Measurements from ENCODE around the gene PPP2R5A.

PPP2R5A gene

DNA sequence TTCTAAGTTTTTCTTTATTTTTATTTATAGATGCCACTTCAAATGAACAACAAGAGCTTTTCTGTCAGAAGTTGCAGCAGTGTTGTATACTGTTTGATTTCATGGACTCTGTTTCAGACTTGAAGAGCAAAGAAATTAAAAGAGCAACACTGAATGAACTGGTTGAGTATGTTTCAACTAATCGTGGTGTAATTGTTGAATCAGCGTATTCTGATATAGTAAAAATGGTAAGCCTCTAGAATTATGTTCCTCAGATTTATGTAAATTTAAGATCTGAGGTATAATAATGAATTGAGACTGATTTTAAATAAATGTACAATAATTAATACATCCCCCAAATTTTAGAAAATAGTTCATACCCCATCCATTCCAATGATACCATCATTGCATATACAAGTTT, 43.9 kb downstream of the PPP2R5A start:
- Histone ChIP-seq H3K9me3 (ENCODE audit: control insufficient read depth, low read length) (no peaks in the 10 kb centered on the region), H3K4me1 (ENCODE audit: control insufficient read depth, insufficient read depth, low read length) (no peaks in the 10 kb centered on the region), H3K27me3 (replicated peaks; ENCODE audit: control insufficient read depth, insufficient read depth, low read length) (no peaks in the 10 kb centered on the region), H3K9ac (ENCODE audit: low read length) (no peak overlapping the region), H3K36me3 (ENCODE audit: control insufficient read depth, insufficient read depth, low read length, severe bottlenecking) (peaks cover 33% of the 10 kb centered on the region), H3K4me3 (ENCODE audit: low read length) (no peak overlapping the region)
- DNase-seq (ENCODE audit: low read depth): no peak

GRCh38 chr1:212341090-212341489, 55.9 kb downstream of the PPP2R5A start:
- no peak overlapping the region for H3K9ac ChIP-seq (ENCODE audit: low read length)
- no peaks in the 10 kb centered on the region for H3K9me3 ChIP-seq (ENCODE audit: control insufficient read depth, low read length)

GRCh38 chr1:212344905-212345304, 59.7 kb downstream of the PPP2R5A start:
- no peaks in the 10 kb centered on the region for H3K27me3 ChIP-seq (replicated peaks; ENCODE audit: control insufficient read depth, insufficient read depth, low read length)
- H3K9ac ChIP-seq (ENCODE audit: low read length): no peak overlapping the region
- no peak for DNase-seq (ENCODE audit: low read depth)
- no peak overlapping the region for H3K4me3 ChIP-seq (ENCODE audit: low read length)
- H3K36me3 ChIP-seq (ENCODE audit: control insufficient read depth, insufficient read depth, low read length, severe bottlenecking): peaks cover 71% of the 10 kb centered on the region
- no peaks in the 10 kb centered on the region for H3K9me3 ChIP-seq (ENCODE audit: control insufficient read depth, low read length)
- peaks cover 13% of the 10 kb centered on the region for H3K4me1 ChIP-seq (ENCODE audit: control insufficient read depth, insufficient read depth, low read length)

More at GRCh38 chr1:212341090-212341489, 55.9 kb downstream of the PPP2R5A start:
- H3K4me3 ChIP-seq (ENCODE audit: low read length): no peak overlapping the region
- H3K4me1 ChIP-seq (ENCODE audit: control insufficient read depth, insufficient read depth, low read length): peaks cover 8% of the 10 kb centered on the region
- H3K27me3 ChIP-seq (replicated peaks; ENCODE audit: control insufficient read depth, insufficient read depth, low read length): no peaks in the 10 kb centered on the region
- DNase-seq (ENCODE audit: low read depth): peak; percentile 27
- H3K36me3 ChIP-seq (ENCODE audit: control insufficient read depth, insufficient read depth, low read length, severe bottlenecking): peaks cover 68% of the 10 kb centered on the region

GRCh38 chr1:212346601-212347000, 61.4 kb downstream of the PPP2R5A start:
- Histone ChIP-seq H3K36me3 (ENCODE audit: control insufficient read depth, insufficient read depth, low read length, severe bottlenecking) (peaks cover 67% of the 10 kb centered on the region), H3K4me3 (ENCODE audit: low read length) (no peak overlapping the region), H3K9ac (ENCODE audit: low read length) (no peak overlapping the region), H3K9me3 (ENCODE audit: control insufficient read depth, low read length) (no peaks in the 10 kb centered on the region), H3K4me1 (ENCODE audit: control insufficient read depth, insufficient read depth, low read length) (peaks cover 5% of the 10 kb centered on the region), H3K27me3 (replicated peaks; ENCODE audit: control insufficient read depth, insufficient read depth, low read length) (no peaks in the 10 kb centered on the region)
- no peak for DNase-seq (ENCODE audit: low read depth)

DNA sequence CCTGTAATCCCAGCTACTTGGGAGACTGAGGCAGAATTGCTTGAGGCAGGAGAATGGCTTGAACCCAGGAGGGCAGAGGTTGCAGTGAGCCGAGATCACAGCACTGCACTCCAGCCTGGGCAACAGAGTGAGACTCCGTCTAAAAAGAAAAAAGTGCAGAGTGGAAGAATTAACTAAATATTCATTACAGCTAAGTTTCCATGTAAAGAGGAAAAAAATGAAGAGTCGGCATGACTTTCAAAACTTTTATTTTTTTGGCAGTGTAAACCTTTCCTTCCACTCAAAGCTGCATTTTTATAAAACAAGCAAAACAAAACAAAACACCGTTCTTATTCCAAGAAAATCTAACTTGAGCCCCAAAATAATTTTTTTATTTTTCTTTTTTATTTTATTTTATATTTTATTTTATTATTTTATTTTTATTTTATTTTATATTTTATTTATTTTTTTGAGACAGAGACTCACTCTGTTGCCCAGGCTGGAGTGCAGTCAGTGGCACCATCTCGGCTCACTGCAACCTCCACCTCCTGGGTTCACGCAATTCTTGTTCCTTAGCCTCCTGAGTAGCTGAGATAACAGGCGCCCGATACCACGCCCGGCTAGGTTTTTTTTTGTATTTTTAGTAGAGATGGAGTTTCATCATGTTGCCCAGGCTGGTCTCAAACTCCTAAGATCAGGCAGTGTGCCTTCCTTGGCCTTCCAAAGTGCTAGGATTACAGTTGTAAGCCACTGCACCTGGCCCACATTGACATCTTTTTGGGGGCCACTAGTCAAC, 66.6 kb downstream of the PPP2R5A start:
- Histone ChIP-seq H3K36me3 (ENCODE audit: control insufficient read depth, insufficient read depth, low read length, severe bottlenecking) (peaks cover 63% of the 10 kb centered on the region), H3K9ac (ENCODE audit: low read length) (no peak overlapping the region), H3K4me3 (ENCODE audit: low read length) (no peak overlapping the region), H3K27me3 (replicated peaks; ENCODE audit: control insufficient read depth, insufficient read depth, low read length) (no peaks in the 10 kb centered on the region), H3K4me1 (ENCODE audit: control insufficient read depth, insufficient read depth, low read length) (peaks cover 11% of the 10 kb centered on the region), H3K9me3 (ENCODE audit: control insufficient read depth, low read length) (no peaks in the 10 kb centered on the region)
- no peak for DNase-seq (ENCODE audit: low read depth)

DNA sequence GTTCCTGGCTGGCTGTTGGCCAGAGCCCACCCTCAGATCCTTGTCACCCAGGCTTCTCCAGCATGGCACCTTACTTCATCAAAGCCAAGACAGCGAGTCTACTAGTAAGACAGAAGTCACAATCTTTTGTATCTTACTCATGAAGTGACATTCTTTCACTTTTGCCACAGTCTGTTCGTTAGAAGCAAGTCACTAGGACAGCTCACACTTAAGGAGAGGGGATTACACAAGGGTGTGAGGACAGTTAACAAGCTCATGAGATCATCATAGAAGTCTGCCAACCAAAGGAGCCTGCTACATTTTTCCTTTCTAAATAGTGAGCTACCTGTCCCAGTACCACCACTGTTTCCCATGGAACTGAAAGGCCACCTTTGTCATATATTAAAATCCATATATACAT, 68.0 kb downstream of the PPP2R5A start:
- Histone ChIP-seq H3K4me1 (ENCODE audit: control insufficient read depth, insufficient read depth, low read length) (peaks cover 9% of the 10 kb centered on the region), H3K9ac (ENCODE audit: low read length) (no peak overlapping the region), H3K36me3 (ENCODE audit: control insufficient read depth, insufficient read depth, low read length, severe bottlenecking) (peaks cover 64% of the 10 kb centered on the region), H3K27me3 (replicated peaks; ENCODE audit: control insufficient read depth, insufficient read depth, low read length) (no peaks in the 10 kb centered on the region), H3K4me3 (ENCODE audit: low read length) (no peak overlapping the region), H3K9me3 (ENCODE audit: control insufficient read depth, low read length) (no peaks in the 10 kb centered on the region)
- no peak for DNase-seq (ENCODE audit: low read depth)

GRCh38 chr1:212354464-212354863, 69.3 kb downstream of the PPP2R5A start:
- Histone ChIP-seq H3K36me3 (ENCODE audit: control insufficient read depth, insufficient read depth, low read length, severe bottlenecking) (peaks cover 65% of the 10 kb centered on the region), H3K4me1 (ENCODE audit: control insufficient read depth, insufficient read depth, low read length) (peaks cover 9% of the 10 kb centered on the region), H3K27me3 (replicated peaks; ENCODE audit: control insufficient read depth, insufficient read depth, low read length) (no peaks in the 10 kb centered on the region), H3K9me3 (ENCODE audit: control insufficient read depth, low read length) (no peaks in the 10 kb centered on the region), H3K4me3 (ENCODE audit: low read length) (no peak overlapping the region), H3K9ac (ENCODE audit: low read length) (no peak overlapping the region)
- DNase-seq (ENCODE audit: low read depth): no peak

GRCh38 chr1:212355230-212355969, 70.2 kb downstream of the PPP2R5A start:
- Histone ChIP-seq H3K9me3 (ENCODE audit: control insufficient read depth, low read length) (no peaks in the 10 kb centered on the region), H3K27me3 (replicated peaks; ENCODE audit: control insufficient read depth, insufficient read depth, low read length) (no peaks in the 10 kb centered on the region), H3K4me3 (ENCODE audit: low read length) (no peak overlapping the region), H3K36me3 (ENCODE audit: control insufficient read depth, insufficient read depth, low read length, severe bottlenecking) (peaks cover 71% of the 10 kb centered on the region), H3K4me1 (ENCODE audit: control insufficient read depth, insufficient read depth, low read length) (peaks cover 9% of the 10 kb centered on the region), H3K9ac (ENCODE audit: low read length) (no peak overlapping the region)
- peak; percentile 38 for DNase-seq (ENCODE audit: low read depth)

GRCh38 chr1:212359794-212360479, 74.7 kb downstream of the PPP2R5A start:
- peaks cover 78% of the 10 kb centered on the region for H3K36me3 ChIP-seq (ENCODE audit: control insufficient read depth, insufficient read depth, low read length, severe bottlenecking)
- H3K9me3 ChIP-seq (ENCODE audit: control insufficient read depth, low read length): no peaks in the 10 kb centered on the region
- no peak overlapping the region for H3K9ac ChIP-seq (ENCODE audit: low read length)
- no peaks in the 10 kb centered on the region for H3K27me3 ChIP-seq (replicated peaks; ENCODE audit: control insufficient read depth, insufficient read depth, low read length)
- no peak for DNase-seq (ENCODE audit: low read depth)
- no peak overlapping the region for H3K4me3 ChIP-seq (ENCODE audit: low read length)
- no peaks in the 10 kb centered on the region for H3K4me1 ChIP-seq (ENCODE audit: control insufficient read depth, insufficient read depth, low read length)

DNA sequence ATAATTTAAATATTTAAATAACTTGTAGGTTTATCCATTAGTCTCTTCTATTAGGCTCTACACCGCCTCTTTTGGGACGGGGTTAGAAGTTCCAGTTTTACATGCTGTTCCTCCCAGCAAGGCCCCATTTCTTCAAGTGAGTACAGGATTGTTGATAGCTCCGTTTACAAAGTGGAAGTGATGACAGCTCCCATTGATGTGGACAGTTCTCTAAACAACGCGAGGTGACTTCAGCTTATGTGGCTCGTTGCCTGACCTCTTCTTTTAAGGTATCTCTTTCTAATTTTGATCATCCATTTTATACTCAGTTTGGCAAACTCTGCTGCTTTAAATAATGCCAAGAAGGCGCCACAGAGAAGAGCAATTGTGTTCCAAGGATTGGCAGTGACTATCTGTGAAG, 79.8 kb downstream of the PPP2R5A start:
- H3K4me3 ChIP-seq (ENCODE audit: low read length): no peak overlapping the region
- H3K4me1 ChIP-seq (ENCODE audit: control insufficient read depth, insufficient read depth, low read length): peaks cover 12% of the 10 kb centered on the region
- H3K36me3 ChIP-seq (ENCODE audit: control insufficient read depth, insufficient read depth, low read length, severe bottlenecking): peaks cover 50% of the 10 kb centered on the region
- no peaks in the 10 kb centered on the region for H3K27me3 ChIP-seq (replicated peaks; ENCODE audit: control insufficient read depth, insufficient read depth, low read length)
- H3K9me3 ChIP-seq (ENCODE audit: control insufficient read depth, low read length): no peaks in the 10 kb centered on the region
- DNase-seq (ENCODE audit: low read depth): no peak
- H3K9ac ChIP-seq (ENCODE audit: low read length): no peak overlapping the region

DNA sequence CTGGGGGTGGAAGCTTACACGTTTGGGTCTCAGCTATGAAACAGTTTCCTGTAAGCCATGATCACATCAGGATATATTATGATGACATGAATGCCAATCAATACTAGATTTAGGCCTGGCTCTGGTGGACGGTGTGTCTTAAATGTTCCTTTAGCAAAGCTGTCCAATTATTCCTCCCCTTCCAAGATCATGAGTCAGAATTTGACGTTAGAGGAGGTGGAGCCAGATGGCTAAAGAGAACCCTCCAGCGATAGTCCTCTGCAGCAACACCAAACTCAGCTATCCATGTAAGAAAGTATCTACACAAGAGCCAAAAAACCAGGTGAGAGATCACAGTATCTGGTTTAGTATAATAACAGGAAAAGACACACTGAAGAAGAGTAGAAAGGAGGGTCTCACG, 81.7 kb downstream of the PPP2R5A start:
- Histone ChIP-seq H3K27me3 (replicated peaks; ENCODE audit: control insufficient read depth, insufficient read depth, low read length) (no peaks in the 10 kb centered on the region), H3K4me3 (ENCODE audit: low read length) (no peak overlapping the region), H3K36me3 (ENCODE audit: control insufficient read depth, insufficient read depth, low read length, severe bottlenecking) (peaks cover 31% of the 10 kb centered on the region), H3K4me1 (ENCODE audit: control insufficient read depth, insufficient read depth, low read length) (peaks cover 12% of the 10 kb centered on the region), H3K9ac (ENCODE audit: low read length) (no peak overlapping the region), H3K9me3 (ENCODE audit: control insufficient read depth, low read length) (no peaks in the 10 kb centered on the region)
- peak; percentile 43 for DNase-seq (ENCODE audit: low read depth)

Data from adipocyte (in vitro differentiated cells).